H9 (cell line): ENCODE data around the gene NF1. TPM values are rescaled to one million over a fixed set of nuclear protein-coding genes. Genes with fewer than 3 reads are reported as not detected.

ENCODE experiments used
- DNase-seq: peaks from one replicate; pipeline ENCODE4 v3.0.0-alpha.2; 2017
- H2AFZ ChIP-seq: one replicate; pipeline ENCODE4 v1.6.1; 2013; ENCODE audit warnings: mild to moderate bottlenecking, low read length, control low read depth, moderate library complexity
- H2AK5ac ChIP-seq: 2 replicates; pipeline ENCODE4 v1.6.1; 2013; ENCODE audit warnings: low read length, control low read depth, mixed read lengths; ENCODE audit not compliant: insufficient read length
- H2BK120ac ChIP-seq: one replicate; pipeline ENCODE4 v1.6.1; 2013; ENCODE audit warnings: low read depth, mild to moderate bottlenecking, low read length, control low read depth, inconsistent platforms; ENCODE audit not compliant: poor library complexity, severe bottlenecking
- H2BK12ac ChIP-seq: 2 replicates; pipeline ENCODE4 v1.6.1; 2013; ENCODE audit warnings: low read length, control low read depth, mixed read lengths, low read depth; ENCODE audit not compliant: insufficient read length
- H2BK15ac ChIP-seq: 2 replicates; pipeline ENCODE4 v1.6.1; 2013; ENCODE audit warnings: low read depth, low read length, control low read depth
- H2BK20ac ChIP-seq: one replicate; pipeline ENCODE4 v1.6.1; 2013; ENCODE audit warnings: low read depth, mild to moderate bottlenecking, low read length, control low read depth, inconsistent platforms; ENCODE audit not compliant: poor library complexity, severe bottlenecking
- H2BK5ac ChIP-seq: 2 replicates; pipeline ENCODE4 v1.6.1; 2013; ENCODE audit warnings: low read length, control low read depth, mixed read lengths; ENCODE audit not compliant: insufficient read length
- H3K14ac ChIP-seq: 2 replicates; pipeline ENCODE4 v1.6.1; 2013; ENCODE audit warnings: low read length, control low read depth; ENCODE audit not compliant: insufficient read depth
- H3K18ac ChIP-seq: 2 replicates; pipeline ENCODE4 v1.6.1; 2013; ENCODE audit warnings: low read depth, mild to moderate bottlenecking, mixed read lengths, low read length, control low read depth; ENCODE audit not compliant: insufficient read length
- H3K23ac ChIP-seq: 2 replicates; pipeline ENCODE4 v1.6.1; 2013; ENCODE audit warnings: low read length, control low read depth, mixed read lengths, low read depth; ENCODE audit not compliant: insufficient read length
- H3K23me2 ChIP-seq: 2 replicates; pipeline ENCODE4 v1.6.1; 2013; ENCODE audit warnings: low read depth, mild to moderate bottlenecking, mixed read lengths, low read length, control low read depth; ENCODE audit not compliant: insufficient read length, poor library complexity, severe bottlenecking
- H3K27ac ChIP-seq: 2 replicates; pipeline ENCODE4 v1.5.1; 2013; ENCODE audit warnings: low read length, control low read depth, mixed read lengths, low read depth; ENCODE audit not compliant: insufficient read length
- H3K27me3 ChIP-seq: 2 replicates; pipeline ENCODE4 v1.6.1; 2013; ENCODE audit warnings: low read length, control low read depth, inconsistent platforms; ENCODE audit not compliant: insufficient read depth
- H3K4ac ChIP-seq: 2 replicates; pipeline ENCODE4 v1.6.1; 2013; ENCODE audit warnings: low read depth, mild to moderate bottlenecking, control low read depth, inconsistent platforms, low read length, moderate library complexity
- H3K4me1 ChIP-seq: 2 replicates; pipeline ENCODE4 v1.6.1; 2013; ENCODE audit warnings: low read length, control low read depth, inconsistent platforms; ENCODE audit not compliant: insufficient read depth
- H3K4me2 ChIP-seq: 2 replicates; pipeline ENCODE4 v1.6.1; 2013; ENCODE audit warnings: low read length, control low read depth, mixed read lengths; ENCODE audit not compliant: insufficient read length, insufficient read depth
- H3K56ac ChIP-seq: 2 replicates; pipeline ENCODE4 v1.6.1; 2013; ENCODE audit warnings: low read depth, mild to moderate bottlenecking, mixed read lengths, low read length, control low read depth; ENCODE audit not compliant: insufficient read length
- H3K79me1 ChIP-seq: 2 replicates; pipeline ENCODE4 v1.6.1; 2013; ENCODE audit warnings: low read depth, mild to moderate bottlenecking, moderate library complexity, low read length, control low read depth, inconsistent platforms; ENCODE audit not compliant: insufficient read depth, poor library complexity, severe bottlenecking
- H3K79me2 ChIP-seq: 2 replicates; pipeline ENCODE4 v1.6.1; 2013; ENCODE audit warnings: low read length, control low read depth, inconsistent platforms; ENCODE audit not compliant: insufficient read depth
- H3K9ac ChIP-seq: 2 replicates; pipeline ENCODE4 v1.6.1; 2013; ENCODE audit warnings: low read length, control low read depth, mixed read lengths; ENCODE audit not compliant: insufficient read length; ENCODE audit errors: extremely low read depth
- H3K9me3 ChIP-seq: one replicate; pipeline ENCODE4 v1.6.1; 2013; ENCODE audit warnings: low read depth, low read length, inconsistent platforms; ENCODE audit not compliant: control insufficient read depth
- H3T11ph ChIP-seq: one replicate; pipeline ENCODE4 v1.6.1; 2013; ENCODE audit warnings: mild to moderate bottlenecking, low read length, control low read depth, inconsistent platforms
- H4K20me1 ChIP-seq: one replicate; pipeline ENCODE4 v1.6.1; 2013; ENCODE audit not compliant: control insufficient read depth, insufficient read length, insufficient read depth
- H4K5ac ChIP-seq: 2 replicates; pipeline ENCODE4 v1.6.1; 2013; ENCODE audit warnings: low read depth, mild to moderate bottlenecking, mixed read lengths, low read length, control low read depth; ENCODE audit not compliant: insufficient read length
- H4K8ac ChIP-seq: replicated peaks from 2 replicates; pipeline ENCODE4 v1.6.1; 2013; ENCODE audit warnings: low read length, control low read depth, mixed read lengths, low read depth; ENCODE audit not compliant: insufficient read length
- H4K91ac ChIP-seq: 2 replicates; pipeline ENCODE4 v1.6.1; 2013; ENCODE audit warnings: low read depth, mild to moderate bottlenecking, moderate library complexity, mixed read lengths, low read length, control low read depth; ENCODE audit not compliant: insufficient read length
- H3K27ac Mint-ChIP-seq, 3 experiments: 2 replicates in 2 of 3; 3 replicates in 1 of 3; pipeline ENCODE4 v1.8.0; 2020 to 2021; ENCODE audit warnings: mixed read lengths in 3 of 3, mild to moderate bottlenecking in 1 of 3, moderate library complexity in 1 of 3
- H3K27me3 Mint-ChIP-seq: 2 replicates; pipeline ENCODE4 v1.8.0; 2021; ENCODE audit warnings: low read depth, mild to moderate bottlenecking, moderate library complexity, mixed read lengths
- H3K36me3 Mint-ChIP-seq, 3 experiments: 2 replicates in 2 of 3; 3 replicates in 1 of 3; pipeline ENCODE4 v1.8.0; 2020 to 2021; ENCODE audit warnings: low read depth in 3 of 3, mixed read lengths in 3 of 3; ENCODE audit not compliant: insufficient read depth in 1 of 3
- H3K4me1 Mint-ChIP-seq, 2 experiments: 2 replicates each; pipeline ENCODE4 v1.8.0; 2020; ENCODE audit warnings: mixed read lengths in 2 of 2
- H3K4me3 Mint-ChIP-seq, 2 experiments: 2 replicates in 1 of 2; 3 replicates in 1 of 2; pipeline ENCODE4 v1.8.0; 2020 to 2021; ENCODE audit warnings: mild to moderate bottlenecking in 2 of 2, mixed read lengths in 2 of 2, moderate library complexity in 1 of 2
- H3K9me3 Mint-ChIP-seq, 2 experiments: 2 replicates in 1 of 2; 3 replicates in 1 of 2; pipeline ENCODE4 v1.8.0; 2020; ENCODE audit warnings: mild to moderate bottlenecking in 2 of 2, mixed read lengths in 2 of 2, moderate library complexity in 1 of 2
- WGBS: extraction: QIAGEN DNeasy Blood & Tissue Kit; methylation state at CpG from one replicate; pipeline ENCODE4 v1.1.7; 2013; ENCODE audit warnings: missing lambda C conversion rate, low lambda C conversion rate, mixed read lengths; ENCODE audit not compliant: insufficient read length; ENCODE audit errors: extremely low coverage; 5-methylcytosine and 5-hydroxymethylcytosine counted together
- total RNA-seq: library from RNA; stranded (reverse); gene quantifications from 2 replicates; pipeline ENCODE4 v1.2.1, GENCODE V29; 2021
- TF ChIP-seq, protein P1 (sequence below): fragments of 200-600 bp; sonication (generic); conservative IDR thresholded peaks from 3 replicates; pipeline ENCODE4 v1.8.0; 2021; ENCODE audit warnings: antibody characterized with exemption, mild to moderate bottlenecking

Gene NF1
- total RNA-seq, 1 experiment from 2014 or later, result 38.1 TPM

- no peaks in the 10 kb centered on the region for H3K27me3 Mint-ChIP-seq
Observed at GRCh38 chr17:31413874-31414549, 319.2 kb downstream of the NF1 start.

More at GRCh38 chr17:31413874-31414549, 319.2 kb downstream of the NF1 start:
- Histone ChIP-seq H3K79me1 (no peaks in the 10 kb centered on the region), H3K4me2 (no peak overlapping the region), H3K27ac (no peak overlapping the region), H3K18ac (no peak overlapping the region), H2BK5ac (no peak overlapping the region), H3K9me3 (no peaks in the 10 kb centered on the region), H4K5ac (no peak overlapping the region), H2AK5ac (no peak overlapping the region), H3K56ac (no peak overlapping the region), H2AFZ (no peak overlapping the region), H3K4ac (no peak overlapping the region), H4K8ac (no peak overlapping the region), H3K79me2 (no peaks in the 10 kb centered on the region), H2BK12ac (no peak overlapping the region), H2BK20ac (no peak overlapping the region), H3T11ph (no peak overlapping the region), H3K9ac (no peak overlapping the region), H3K14ac (no peak overlapping the region; the same call in 1 of the 2 replicates), H2BK120ac (no peak overlapping the region), H3K23ac (no peak overlapping the region), H3K23me2 (no peaks in the 10 kb centered on the region), H2BK15ac (no peak overlapping the region), H4K91ac (no peak overlapping the region), H4K20me1 (peaks cover 4% of the 10 kb centered on the region), H3K4me1 (no peaks in the 10 kb centered on the region; the same call in 1 of the 2 replicates), H3K27me3 (no peaks in the 10 kb centered on the region)
- peaks cover 45 to 78% of the 10 kb centered on the region in 2 experiments for H3K4me1 Mint-ChIP-seq
- H3K36me3 Mint-ChIP-seq, result no peaks in the 10 kb centered on the region
- TF ChIP-seq, protein P1, sequence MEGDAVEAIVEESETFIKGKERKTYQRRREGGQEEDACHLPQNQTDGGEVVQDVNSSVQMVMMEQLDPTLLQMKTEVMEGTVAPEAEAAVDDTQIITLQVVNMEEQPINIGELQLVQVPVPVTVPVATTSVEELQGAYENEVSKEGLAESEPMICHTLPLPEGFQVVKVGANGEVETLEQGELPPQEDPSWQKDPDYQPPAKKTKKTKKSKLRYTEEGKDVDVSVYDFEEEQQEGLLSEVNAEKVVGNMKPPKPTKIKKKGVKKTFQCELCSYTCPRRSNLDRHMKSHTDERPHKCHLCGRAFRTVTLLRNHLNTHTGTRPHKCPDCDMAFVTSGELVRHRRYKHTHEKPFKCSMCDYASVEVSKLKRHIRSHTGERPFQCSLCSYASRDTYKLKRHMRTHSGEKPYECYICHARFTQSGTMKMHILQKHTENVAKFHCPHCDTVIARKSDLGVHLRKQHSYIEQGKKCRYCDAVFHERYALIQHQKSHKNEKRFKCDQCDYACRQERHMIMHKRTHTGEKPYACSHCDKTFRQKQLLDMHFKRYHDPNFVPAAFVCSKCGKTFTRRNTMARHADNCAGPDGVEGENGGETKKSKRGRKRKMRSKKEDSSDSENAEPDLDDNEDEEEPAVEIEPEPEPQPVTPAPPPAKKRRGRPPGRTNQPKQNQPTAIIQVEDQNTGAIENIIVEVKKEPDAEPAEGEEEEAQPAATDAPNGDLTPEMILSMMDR, result no peak
- no peak overlapping the region for H3K27ac Mint-ChIP-seq
- WGBS, result no CpG with 5 or more reads among the region's 12 CpGs
- no peak for DNase-seq
- no peak overlapping the region for H3K4me3 Mint-ChIP-seq
- H3K9me3 Mint-ChIP-seq, result no peaks in the 10 kb centered on the region; a peak in 1 of 5 replicates
